Uterus (tissue), 4 donors: ENCODE results near the gene FMN1. TPM values are rescaled to one million over a fixed set of nuclear protein-coding genes. Genes with fewer than 3 reads are reported as not detected.

ENCODE experiments used
- DNase-seq, 2 donors: peaks; one replicate each; pipeline ENCODE4 v3.0.0-alpha.2; 2019 to 2020
- H3K27ac ChIP-seq, 2 donors: fragments of 200-600 bp; sonication (generic); 1 replicate in 1 of 2; 2 replicates in 1 of 2; pipeline ENCODE4 v1.5.1; 2016 to 2018
- H3K27me3 ChIP-seq, 2 donors: fragments of 200-600 bp; sonication (generic); one replicate each; pipeline ENCODE4 v1.5.1; 2018 to 2019; ENCODE audit warnings: control low read depth in 1 of 2
- H3K36me3 ChIP-seq, 2 donors: fragments of 200-600 bp; sonication (generic); one replicate each; pipeline ENCODE4 v1.5.1; 2019; ENCODE audit warnings: control low read depth in 1 of 2
- H3K4me1 ChIP-seq, 2 donors: fragments of 200-600 bp; sonication (generic); one replicate each; pipeline ENCODE4 v1.5.1; 2018 to 2019; ENCODE audit warnings: control low read depth in 1 of 2
- H3K4me3 ChIP-seq, 2 donors: fragments of 200-600 bp; sonication (generic); 1 replicate in 1 of 2; 2 replicates in 1 of 2; pipeline ENCODE4 v1.5.1; 2018 to 2019; ENCODE audit warnings: mild to moderate bottlenecking in 1 of 2
- H3K9me3 ChIP-seq, 2 donors: fragments of 200-600 bp; sonication (generic); one replicate each; pipeline ENCODE4 v1.5.1; 2019; ENCODE audit warnings: control low read depth in 1 of 2
- POLR2A ChIP-seq, 2 donors: fragments of 450-650 bp; IDR thresholded peaks; one replicate each; pipeline ENCODE4 v1.6.1; 2016; ENCODE audit warnings: antibody characterized with exemption in 2 of 2, mild to moderate bottlenecking in 1 of 2, moderate library complexity in 1 of 2
- intact Hi-C: fragments of 100-400 bp; cut with DNase I; formaldehyde crosslinking; loops from one replicate; pipeline ENCODE4 v1.15.1; 2023; ENCODE audit warnings: low total_unique reads
- total RNA-seq, 4 donors: library from RNA; depleted of rRNA in 3 of 4; stranded (reverse); fragments of >200 nt in 3 of 4; gene quantifications; one replicate each; pipeline versions ENCODE4 v1.1.0 to v1.2.4, GENCODE V29; 2014 to 2023
- TF ChIP-seq, protein P1 (sequence below), 4 experiments: fragments of 200-600 bp in 2 of 4; fragments of 450-650 bp in 2 of 4; sonication (generic) in 2 of 4; IDR thresholded peaks; one replicate each; pipeline ENCODE4 v1.5.1; 2016 to 2019; ENCODE audit warnings: antibody characterized with exemption in 4 of 4, mild to moderate bottlenecking in 2 of 4, moderate library complexity in 1 of 4
- donor health status: DM: yes; HTN: yes; CAD: no.

The FMN1 gene
- total RNA-seq, 4 donors from 2014 or later = 1.3 to 9.3 (median 5.0) TPM

GRCh38 chr15:33116198-33116597 is 78.3 kb downstream of the FMN1 start:
- H3K27ac ChIP-seq = no peak overlapping the region
- intact Hi-C loops = no loop called here
- no peaks in the 10 kb centered on the region for H3K9me3 ChIP-seq
- no peak overlapping the region for H3K4me3 ChIP-seq
- no peaks in the 10 kb centered on the region for H3K4me1 ChIP-seq
- DNase-seq = no peak
- no peaks in the 10 kb centered on the region for H3K27me3 ChIP-seq
- H3K36me3 ChIP-seq = no peaks in the 10 kb centered on the region
- no peak for TF ChIP-seq POLR2A (IDR thresholded peaks at IDR 0.05)
- TF ChIP-seq, protein P1, sequence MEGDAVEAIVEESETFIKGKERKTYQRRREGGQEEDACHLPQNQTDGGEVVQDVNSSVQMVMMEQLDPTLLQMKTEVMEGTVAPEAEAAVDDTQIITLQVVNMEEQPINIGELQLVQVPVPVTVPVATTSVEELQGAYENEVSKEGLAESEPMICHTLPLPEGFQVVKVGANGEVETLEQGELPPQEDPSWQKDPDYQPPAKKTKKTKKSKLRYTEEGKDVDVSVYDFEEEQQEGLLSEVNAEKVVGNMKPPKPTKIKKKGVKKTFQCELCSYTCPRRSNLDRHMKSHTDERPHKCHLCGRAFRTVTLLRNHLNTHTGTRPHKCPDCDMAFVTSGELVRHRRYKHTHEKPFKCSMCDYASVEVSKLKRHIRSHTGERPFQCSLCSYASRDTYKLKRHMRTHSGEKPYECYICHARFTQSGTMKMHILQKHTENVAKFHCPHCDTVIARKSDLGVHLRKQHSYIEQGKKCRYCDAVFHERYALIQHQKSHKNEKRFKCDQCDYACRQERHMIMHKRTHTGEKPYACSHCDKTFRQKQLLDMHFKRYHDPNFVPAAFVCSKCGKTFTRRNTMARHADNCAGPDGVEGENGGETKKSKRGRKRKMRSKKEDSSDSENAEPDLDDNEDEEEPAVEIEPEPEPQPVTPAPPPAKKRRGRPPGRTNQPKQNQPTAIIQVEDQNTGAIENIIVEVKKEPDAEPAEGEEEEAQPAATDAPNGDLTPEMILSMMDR (IDR thresholded peaks at IDR 0.05) = no peak

DNA sequence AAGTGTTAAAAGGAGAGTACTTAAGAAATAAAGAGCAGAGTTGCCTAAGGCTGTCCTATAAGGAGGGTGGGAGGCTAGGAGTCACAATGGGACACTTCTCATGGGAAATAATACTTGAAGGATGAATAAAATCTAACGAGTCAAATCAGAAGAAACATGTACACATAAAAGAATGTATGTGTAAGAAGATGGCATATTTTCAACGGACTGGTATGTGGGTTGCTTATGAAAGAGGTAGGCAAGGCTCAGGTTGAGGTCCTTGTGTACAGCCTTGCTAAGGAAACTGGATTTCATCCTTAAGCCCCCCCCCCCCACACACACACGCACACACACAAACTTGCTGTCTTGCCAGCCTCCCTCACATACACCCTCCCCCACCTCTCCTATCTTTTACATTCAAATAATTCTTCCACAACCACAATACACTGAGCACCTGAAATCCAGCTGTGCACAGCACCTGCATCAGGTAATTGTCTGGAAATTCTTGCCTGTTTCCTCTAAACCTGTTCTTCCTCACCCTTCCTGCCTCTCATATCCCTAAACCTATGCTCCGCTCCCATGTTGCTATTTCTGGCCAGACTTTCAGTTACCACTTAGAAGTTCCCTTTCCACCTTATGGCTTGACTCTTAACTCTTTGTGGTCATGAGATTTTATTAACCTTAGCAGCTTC is 79.2 kb downstream of the FMN1 start:
- intact Hi-C loops = no loop called here
- Histone ChIP-seq H3K9me3 (no peaks in the 10 kb centered on the region), H3K36me3 (no peaks in the 10 kb centered on the region), H3K4me3 (no peak overlapping the region), H3K27me3 (no peaks in the 10 kb centered on the region), H3K4me1 (no peaks in the 10 kb centered on the region), H3K27ac (no peak overlapping the region)
- no peak for TF ChIP-seq POLR2A (IDR thresholded peaks at IDR 0.05)
- TF ChIP-seq, protein P1 (IDR thresholded peaks at IDR 0.05) = no peak
- no peak for DNase-seq

GRCh38 chr15:33114374-33114717 is 80.2 kb downstream of the FMN1 start:
- no peak for TF ChIP-seq POLR2A (IDR thresholded peaks at IDR 0.05)
- TF ChIP-seq, protein P1 (IDR thresholded peaks at IDR 0.05) = no peak
- DNase-seq = no peak
- Histone ChIP-seq H3K9me3 (no peaks in the 10 kb centered on the region), H3K4me3 (no peak overlapping the region), H3K27me3 (no peaks in the 10 kb centered on the region), H3K27ac (no peak overlapping the region), H3K36me3 (no peaks in the 10 kb centered on the region), H3K4me1 (no peaks in the 10 kb centered on the region)
- intact Hi-C loops = no loop called here

DNA sequence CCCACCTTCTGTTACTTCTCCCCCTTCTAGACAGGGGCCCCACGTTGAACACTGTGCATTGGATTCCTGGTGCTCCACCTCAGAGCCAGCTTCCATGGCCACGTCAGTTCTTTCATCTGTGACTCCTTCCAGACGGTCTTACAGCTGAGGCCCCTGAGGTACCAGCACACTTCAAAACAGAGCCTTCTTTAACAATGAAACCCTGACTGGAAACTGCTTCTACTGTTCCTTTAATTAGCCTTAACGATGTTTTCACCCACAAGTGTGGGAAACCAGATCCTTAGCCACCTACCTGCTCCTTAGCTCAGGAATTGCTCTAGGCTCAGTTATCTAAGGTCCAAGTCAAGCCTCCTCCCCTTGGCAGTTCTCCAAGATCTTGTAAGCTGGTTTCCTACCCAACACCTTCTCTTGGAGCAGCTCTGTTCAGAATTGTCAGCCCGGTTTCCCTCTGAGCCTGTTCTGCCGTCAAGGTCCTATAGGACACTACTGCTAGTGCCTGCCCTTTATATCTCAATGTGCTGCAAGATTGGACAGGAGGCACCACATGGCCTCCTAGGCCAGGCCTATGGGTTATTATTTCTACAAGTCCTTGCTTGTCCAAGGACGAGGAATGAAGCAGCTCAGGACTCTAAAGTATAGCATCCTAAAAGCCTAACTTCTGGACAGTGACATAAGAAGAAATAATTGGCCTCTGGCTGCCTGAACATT is 80.7 kb downstream of the FMN1 start:
- no peaks in the 10 kb centered on the region for H3K9me3 ChIP-seq
- no peak overlapping the region for H3K27ac ChIP-seq
- DNase-seq = no peak
- intact Hi-C loops = no loop called here
- H3K4me1 ChIP-seq = no peaks in the 10 kb centered on the region
- TF ChIP-seq POLR2A (IDR thresholded peaks at IDR 0.05) = no peak
- TF ChIP-seq, protein P1 (IDR thresholded peaks at IDR 0.05) = no peak
- H3K36me3 ChIP-seq = no peaks in the 10 kb centered on the region
- no peak overlapping the region for H3K4me3 ChIP-seq
- H3K27me3 ChIP-seq = no peaks in the 10 kb centered on the region

- H3K4me1 ChIP-seq = no peaks in the 10 kb centered on the region
- no peak overlapping the region for H3K4me3 ChIP-seq
- no peaks in the 10 kb centered on the region for H3K9me3 ChIP-seq
- no peak overlapping the region for H3K27ac ChIP-seq
- DNase-seq = no peak
- H3K36me3 ChIP-seq = no peaks in the 10 kb centered on the region
- intact Hi-C loops = no loop called here
- TF ChIP-seq, protein P1 (IDR thresholded peaks at IDR 0.05) = no peak
- no peak for TF ChIP-seq POLR2A (IDR thresholded peaks at IDR 0.05)
- no peaks in the 10 kb centered on the region for H3K27me3 ChIP-seq
Measured at GRCh38 chr15:33112541-33113105, 81.9 kb downstream of the FMN1 start.
